GM19193 (cell line): ENCODE data around the gene NAA60.

Experiments used
- POLR2A ChIP-seq: IDR thresholded peaks from 4 replicates; pipeline ENCODE4 v1.6.1; 2011; ENCODE audit not compliant: insufficient read depth, insufficient read length; ENCODE audit errors: extremely low read depth

NAA60 gene

GRCh38 chr16:3475604-3476375 lies 32.3 kb downstream of the NAA60 start:
- TF ChIP-seq POLR2A, result no peak

DNA sequence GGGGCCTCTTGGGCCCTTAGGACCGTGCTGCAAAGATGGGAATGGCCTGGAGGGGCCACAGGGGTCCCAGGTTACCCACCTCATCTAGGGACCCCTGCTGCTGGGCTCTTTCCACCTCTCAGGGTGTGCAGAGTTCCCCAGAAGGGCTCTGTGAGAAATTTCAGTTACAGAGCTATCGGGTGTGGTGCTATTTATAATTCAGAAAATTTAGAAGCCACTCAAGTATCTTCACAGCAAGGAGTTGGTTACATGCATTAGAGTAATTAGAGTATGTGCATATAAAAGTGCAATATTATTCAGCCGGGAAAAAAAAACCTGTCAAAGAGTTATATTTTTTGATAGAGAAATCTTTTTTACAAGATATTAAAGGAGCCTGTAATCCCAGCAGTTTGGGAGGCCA lies 32.9 kb downstream of the NAA60 start:
- TF ChIP-seq POLR2A, result no peak

GRCh38 chr16:3478242-3478925 lies 34.9 kb downstream of the NAA60 start:
- TF ChIP-seq POLR2A, result no peak

- TF ChIP-seq POLR2A, result no peak
Observed at GRCh38 chr16:3479654-3480216, 36.3 kb downstream of the NAA60 start.

GRCh38 chr16:3480901-3481695 lies 37.6 kb downstream of the NAA60 start:
- TF ChIP-seq POLR2A, result no peak

GRCh38 chr16:3481696-3482658 lies 38.5 kb downstream of the NAA60 start:
- no peak for TF ChIP-seq POLR2A

DNA sequence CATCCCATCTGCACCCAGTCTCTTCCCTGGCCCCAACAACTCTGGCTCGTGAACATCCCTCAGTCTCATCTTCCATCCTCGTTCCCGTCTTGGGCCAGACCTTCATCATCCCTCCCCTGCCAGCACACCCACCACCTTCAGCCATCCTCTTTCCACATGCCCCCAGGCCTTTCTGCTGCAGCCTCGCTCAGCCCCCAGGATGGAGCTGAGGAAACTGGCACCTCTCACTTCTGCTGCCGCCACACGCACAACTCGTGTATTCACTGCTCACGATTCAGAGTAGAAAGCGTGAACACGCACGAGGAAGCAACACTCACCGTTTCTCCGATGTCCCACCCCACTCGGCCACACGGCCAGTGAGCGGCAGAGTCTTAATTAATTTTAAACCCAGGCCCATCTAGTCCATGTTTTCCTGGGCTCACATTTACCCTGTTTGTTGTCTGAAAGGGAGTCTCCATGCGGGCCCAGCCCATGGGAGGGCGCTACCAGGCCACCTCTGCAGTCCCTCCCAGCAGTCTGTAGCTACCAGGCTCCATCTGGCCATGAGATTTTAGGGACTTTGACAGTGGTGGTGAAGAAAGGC lies 39.3 kb downstream of the NAA60 start:
- TF ChIP-seq POLR2A, result no peak

DNA sequence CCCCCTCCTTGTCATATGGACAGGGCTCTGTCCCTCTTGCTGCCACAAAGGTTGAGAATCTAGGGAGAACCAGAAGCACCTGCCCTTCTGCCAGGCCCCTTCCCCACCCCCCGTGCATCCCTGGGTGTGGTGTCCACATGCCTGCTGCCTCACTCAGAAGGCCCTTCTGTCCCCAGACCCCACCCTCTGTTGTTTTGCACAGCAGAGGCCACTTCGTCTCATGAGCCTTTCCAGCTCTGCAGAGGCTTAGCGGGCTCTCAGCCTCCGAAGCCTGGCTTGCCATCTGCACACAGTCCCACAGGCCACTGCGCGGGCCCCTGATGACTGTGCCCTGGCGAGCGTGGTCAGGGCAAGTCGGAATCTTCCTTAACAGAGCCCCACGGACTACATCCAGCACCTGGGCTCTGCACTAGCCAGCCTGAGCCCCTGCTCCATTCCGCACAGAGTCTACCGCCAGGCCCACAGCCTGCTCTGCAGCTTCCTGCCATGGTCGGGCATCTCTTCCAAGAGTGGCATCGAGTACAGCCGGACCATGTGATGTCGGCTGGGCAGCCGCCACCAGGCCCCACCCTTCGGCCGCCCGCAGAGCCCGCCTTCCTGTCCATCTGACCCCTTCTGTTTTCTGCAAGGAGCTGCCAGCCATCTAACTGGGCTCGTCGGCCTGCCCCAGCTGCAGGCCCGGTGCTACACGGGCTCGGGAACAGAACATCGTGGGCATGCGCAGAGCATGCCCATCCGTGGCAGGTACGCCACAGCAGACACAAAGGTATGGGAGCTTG lies 41.0 kb downstream of the NAA60 start:
- no peak for TF ChIP-seq POLR2A

DNA sequence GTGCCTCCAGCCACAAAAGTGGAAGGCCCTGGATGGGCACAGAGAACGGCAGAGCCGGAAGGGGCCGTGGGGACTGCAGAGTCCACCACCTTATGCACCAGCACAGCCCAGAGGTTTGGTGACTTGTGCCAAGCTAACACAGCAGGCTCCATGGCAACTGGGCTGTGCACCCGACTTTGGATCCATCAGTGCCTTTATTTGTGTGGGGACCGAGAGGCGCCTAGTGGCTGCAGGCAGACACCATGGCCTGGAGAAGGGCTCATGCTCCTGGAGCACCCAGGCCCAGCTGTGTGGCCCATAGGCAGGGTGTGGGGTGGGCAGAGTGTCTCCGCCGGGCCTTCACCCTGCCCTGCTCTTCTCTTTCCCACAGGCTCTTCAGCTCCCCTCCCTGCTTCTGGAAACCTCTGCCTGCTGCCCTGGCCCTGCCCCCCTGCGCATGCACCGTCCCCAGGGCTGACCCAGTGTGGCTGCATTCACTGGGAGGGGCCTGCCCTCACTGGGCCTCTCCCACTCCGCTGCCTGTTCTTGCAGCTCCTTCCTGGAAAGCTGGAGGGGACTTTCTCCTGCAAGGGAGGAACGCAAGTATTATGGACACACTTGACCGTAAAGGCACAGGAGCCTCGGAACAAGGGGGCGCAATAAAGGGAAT lies 41.7 kb downstream of the NAA60 start:
- no peak for TF ChIP-seq POLR2A

DNA sequence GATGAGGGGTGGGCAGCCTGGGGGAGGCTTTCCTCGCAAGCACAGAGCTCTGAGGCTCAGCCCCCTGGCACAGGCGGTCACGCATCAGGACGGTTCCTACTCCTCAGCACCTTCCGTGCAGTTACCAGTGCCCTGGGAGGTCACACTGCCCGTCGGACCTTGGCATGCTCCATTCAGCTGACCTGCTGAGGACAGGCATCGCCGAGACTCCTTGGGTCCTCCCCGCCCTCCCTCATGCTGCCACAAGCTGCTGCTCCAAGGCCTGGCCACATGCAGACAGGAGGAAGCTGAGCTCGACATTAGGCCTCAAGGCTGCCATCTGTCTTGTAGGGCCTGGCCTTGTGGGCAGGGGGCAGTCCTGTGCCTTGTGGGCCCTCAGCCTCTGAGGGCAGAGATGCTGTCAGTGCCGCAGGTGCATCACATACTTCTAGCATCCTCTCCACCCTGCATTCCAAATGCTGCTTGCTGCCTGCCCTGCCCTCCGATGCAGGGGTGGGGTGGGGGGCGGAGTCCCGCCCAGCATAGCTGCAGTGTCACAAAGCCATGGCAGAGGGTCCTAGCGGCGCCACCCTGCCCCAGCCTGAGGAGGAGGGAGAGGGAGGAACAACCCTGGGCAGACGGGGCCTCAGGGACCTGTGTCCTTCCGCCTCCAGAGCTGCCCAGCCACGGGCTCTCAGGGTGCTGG lies 42.5 kb downstream of the NAA60 start:
- TF ChIP-seq POLR2A, result no peak

- no peak for TF ChIP-seq POLR2A
Observed at GRCh38 chr16:3486506-3487215, 43.2 kb downstream of the NAA60 start.
